Stimulated activated CD8-positive, alpha-beta memory T cell treated with anti-CD3 and anti-CD28 coated beads, Interleukin-4, amount 100 ng/mL, for 1 hour (primary cell): Measurements from ENCODE around the gene PRAMEF11.

Experiments
- DNase-seq, 2 donors: peaks; one replicate each; pipeline ENCODE4 v3.0.0-alpha.2; 2020; ENCODE audit warnings: low read depth in 2 of 2, low spot score in 1 of 2

PRAMEF11 gene

DNA sequence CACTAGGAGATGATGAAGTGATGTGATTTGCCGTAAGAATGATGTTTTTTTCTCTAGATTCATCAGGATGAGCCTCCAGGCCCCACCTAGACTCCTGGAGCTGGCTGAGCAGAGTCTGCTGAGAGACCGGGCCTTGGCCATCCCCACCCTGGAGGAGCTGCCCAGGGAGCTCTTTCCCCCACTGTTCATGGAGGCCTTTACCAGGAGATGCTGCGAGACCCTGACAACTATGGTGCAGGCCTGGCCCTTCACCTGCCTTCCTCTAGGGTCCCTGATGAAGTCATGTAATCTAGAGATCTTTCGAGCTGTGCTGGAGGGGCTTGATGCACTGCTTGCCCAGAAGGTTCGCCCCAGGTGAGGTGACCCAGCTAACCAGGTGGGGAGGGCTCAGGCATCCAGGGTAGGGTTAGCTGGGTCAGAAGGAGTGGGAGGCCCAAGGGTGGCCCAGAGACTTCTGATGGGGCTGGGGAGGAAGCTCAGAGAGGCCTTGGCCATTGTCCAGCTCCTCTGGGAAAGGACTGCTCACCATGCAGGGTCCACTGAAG is 56.3 kb downstream of the PRAMEF11 start:
- no peak for DNase-seq
